Activated CD4-positive, alpha-beta T cell treated with anti-CD3 and anti-CD28 coated beads, Interleukin-2, Interleukin-6, amounts not matched to agents 100 ng/mL and 50 ng/mL, durations not matched to agents 16 hours and 8 hours (primary cell): ENCODE results near the gene S100A14.

ENCODE experiments used
- DNase-seq: peaks from one replicate; pipeline ENCODE4 v3.0.0-alpha.2; 2020

S100A14 gene

GRCh38 chr1:153636312-153636711 lies 20.2 kb upstream of the S100A14 start:
- no peak for DNase-seq

GRCh38 chr1:153635872-153636271 lies 19.7 kb upstream of the S100A14 start:
- DNase-seq: no peak

- DNase-seq: peak; percentile 99
Measured at GRCh38 chr1:153633754-153634665, 17.9 kb upstream of the S100A14 start, which contains the start of gene CHTOP. CHTOP (plus strand) TSS chr1:153634066; CDS start chr1:153636589, 2,523 bp downstream.

- DNase-seq: no peak
Measured at GRCh38 chr1:153633161-153633753, 17.1 kb upstream of the S100A14 start.

GRCh38 chr1:153631047-153632022 lies 15.2 kb upstream of the S100A14 start:
- DNase-seq: no peak

GRCh38 chr1:153630384-153630783 lies 14.3 kb upstream of the S100A14 start:
- no peak for DNase-seq

- no peak for DNase-seq
Measured at GRCh38 chr1:153629971-153630370, 13.8 kb upstream of the S100A14 start.

GRCh38 chr1:153629343-153629665 lies 13.2 kb upstream of the S100A14 start:
- DNase-seq: no peak

- DNase-seq: no peak
Measured at GRCh38 chr1:153628638-153629342, 12.7 kb upstream of the S100A14 start.

GRCh38 chr1:153627715-153628626 lies 11.8 kb upstream of the S100A14 start, which contains the start of gene S100A1:
S100A1 (plus strand) TSS chr1:153628434; CDS start chr1:153630522, 2,088 bp downstream.
- no peak for DNase-seq

- peak; percentile 25 for DNase-seq
Measured at GRCh38 chr1:153626904-153627714, 11.0 kb upstream of the S100A14 start, which contains the start of gene S100A13. S100A13 (minus strand) TSS chr1:153627505; CDS start chr1:153626472, 1,033 bp downstream.

GRCh38 chr1:153626477-153626903 lies 10.4 kb upstream of the S100A14 start:
- DNase-seq: no peak

- no peak for DNase-seq
Measured at GRCh38 chr1:153624965-153625611, 9.0 kb upstream of the S100A14 start.

- DNase-seq: no peak
Measured at GRCh38 chr1:153623101-153623500, 7.0 kb upstream of the S100A14 start.

- no peak for DNase-seq
Measured at GRCh38 chr1:153619171-153619570, 3.0 kb upstream of the S100A14 start.

GRCh38 chr1:153617663-153618062 lies 1.5 kb upstream of the S100A14 start:
- peak; percentile 86 for DNase-seq

- DNase-seq: no peak
Measured at GRCh38 chr1:153616917-153617311, 789 bp upstream of the S100A14 start.

GRCh38 chr1:153615406-153615805 lies 719 bp downstream of the S100A14 start:
- DNase-seq: no peak

GRCh38 chr1:153614906-153615305 lies 1.2 kb downstream of the S100A14 start:
- DNase-seq: no peak
